ENCODE results near the gene MAP4K4.

Gene MAP4K4

GRCh38 chr2:101787097-101787496 lies 89.6 kb downstream of the MAP4K4 start:
- Histone ChIP-seq H3K9me3 (ENCODE audit: insufficient read depth, low read length) (no peaks in the 10 kb centered on the region), H3K27ac (ENCODE audit: low read depth, low read length) (no peak overlapping the region), H3K27me3 (ENCODE audit: low read length) (no peaks in the 10 kb centered on the region), H3K4me3 (ENCODE audit: insufficient read depth, low read length, poor library complexity, severe bottlenecking) (no peak overlapping the region), H3K79me2 (ENCODE audit: insufficient read depth, low read length) (peaks cover 93% of the 10 kb centered on the region), H3F3A (ENCODE audit: insufficient read depth) (no peaks in the 10 kb centered on the region), H2AFZ (ENCODE audit: low read depth, low read length, severe bottlenecking) (no peak overlapping the region), H3K9ac (ENCODE audit: low read length) (no peak overlapping the region), H3K4me2 (ENCODE audit: low read depth, low read length, poor library complexity, severe bottlenecking) (no peak overlapping the region), H3K36me3 (ENCODE audit: low read length) (peaks cover 6% of the 10 kb centered on the region; the same call in 1 of the 2 replicates), H3K9me2 (replicated peaks; ENCODE audit: insufficient read depth, low read length) (no peaks in the 10 kb centered on the region), H4K20me1 (ENCODE audit: low read depth, low read length) (peaks cover 25% of the 10 kb centered on the region; the same call in 1 of the 2 replicates)
- TF ChIP-seq EZH2phosphoT487 (conservative IDR thresholded peaks at IDR 0.05; ENCODE audit: low read length), result no peak
- TF ChIP-seq, protein P1, sequence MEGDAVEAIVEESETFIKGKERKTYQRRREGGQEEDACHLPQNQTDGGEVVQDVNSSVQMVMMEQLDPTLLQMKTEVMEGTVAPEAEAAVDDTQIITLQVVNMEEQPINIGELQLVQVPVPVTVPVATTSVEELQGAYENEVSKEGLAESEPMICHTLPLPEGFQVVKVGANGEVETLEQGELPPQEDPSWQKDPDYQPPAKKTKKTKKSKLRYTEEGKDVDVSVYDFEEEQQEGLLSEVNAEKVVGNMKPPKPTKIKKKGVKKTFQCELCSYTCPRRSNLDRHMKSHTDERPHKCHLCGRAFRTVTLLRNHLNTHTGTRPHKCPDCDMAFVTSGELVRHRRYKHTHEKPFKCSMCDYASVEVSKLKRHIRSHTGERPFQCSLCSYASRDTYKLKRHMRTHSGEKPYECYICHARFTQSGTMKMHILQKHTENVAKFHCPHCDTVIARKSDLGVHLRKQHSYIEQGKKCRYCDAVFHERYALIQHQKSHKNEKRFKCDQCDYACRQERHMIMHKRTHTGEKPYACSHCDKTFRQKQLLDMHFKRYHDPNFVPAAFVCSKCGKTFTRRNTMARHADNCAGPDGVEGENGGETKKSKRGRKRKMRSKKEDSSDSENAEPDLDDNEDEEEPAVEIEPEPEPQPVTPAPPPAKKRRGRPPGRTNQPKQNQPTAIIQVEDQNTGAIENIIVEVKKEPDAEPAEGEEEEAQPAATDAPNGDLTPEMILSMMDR (IDR thresholded peaks at IDR 0.05; ENCODE audit: insufficient read depth, low read length, poor library complexity, severe bottlenecking), result no peak

GRCh38 chr2:101788565-101788964 lies 91.1 kb downstream of the MAP4K4 start:
- Histone ChIP-seq H3K27ac (ENCODE audit: low read depth, low read length) (no peak overlapping the region), H3K4me2 (ENCODE audit: low read depth, low read length, poor library complexity, severe bottlenecking) (no peak overlapping the region)

DNA sequence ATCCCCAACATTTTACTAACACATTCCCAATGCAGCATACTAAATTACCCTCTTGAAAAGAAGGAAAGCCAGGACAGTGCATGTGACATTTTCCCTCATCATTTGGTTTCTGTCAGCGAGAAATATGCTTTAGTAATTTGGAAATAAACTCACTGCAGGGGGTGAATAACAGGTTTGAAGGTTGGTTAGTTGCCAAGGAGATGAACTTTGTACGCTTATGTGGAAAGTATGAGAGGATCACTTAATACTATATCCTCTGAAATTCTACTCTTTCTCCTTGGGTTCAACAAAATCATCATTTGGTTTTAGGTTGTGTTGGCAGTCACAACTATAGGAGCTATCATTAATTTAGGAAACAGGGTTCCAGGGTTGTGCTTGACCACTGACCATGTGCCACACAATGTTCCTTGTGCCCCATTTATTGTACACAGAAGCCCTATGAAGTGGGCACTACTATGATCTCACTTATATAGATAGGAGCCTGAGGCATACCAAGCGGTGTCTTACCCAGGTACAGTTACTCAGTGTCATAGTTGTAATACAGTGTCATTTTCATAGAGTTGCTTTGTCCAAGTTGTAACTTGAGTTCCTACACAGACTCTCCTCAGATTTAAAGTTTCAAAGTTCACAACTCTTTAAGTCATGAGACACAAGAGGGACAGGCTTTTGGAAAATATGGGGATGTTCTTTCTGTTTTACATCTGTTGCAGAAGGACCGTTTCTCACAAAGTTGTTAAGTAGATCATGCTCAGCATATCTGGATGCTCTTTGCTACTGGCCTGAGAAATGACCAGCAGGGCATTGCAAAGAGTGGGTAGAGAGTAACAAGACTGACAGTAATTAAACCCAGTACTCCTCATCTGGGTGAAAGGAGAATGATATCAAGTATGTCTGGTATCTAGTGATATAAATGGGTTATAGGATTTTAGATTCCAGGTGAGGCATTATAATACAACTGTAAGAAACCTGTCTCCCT lies 91.8 kb downstream of the MAP4K4 start:
- Histone ChIP-seq H4K20me1 (ENCODE audit: low read depth, low read length) (peaks cover 20% of the 10 kb centered on the region; the same call in 1 of the 2 replicates), H3K27me3 (ENCODE audit: low read length) (no peaks in the 10 kb centered on the region), H2AFZ (ENCODE audit: low read depth, low read length, severe bottlenecking) (no peak overlapping the region), H3K79me2 (ENCODE audit: insufficient read depth, low read length) (peaks cover 91% of the 10 kb centered on the region), H3K36me3 (ENCODE audit: low read length) (peaks cover 6% of the 10 kb centered on the region; the same call in 1 of the 2 replicates), H3F3A (ENCODE audit: insufficient read depth) (no peaks in the 10 kb centered on the region), H3K9ac (ENCODE audit: low read length) (no peak overlapping the region), H3K9me3 (ENCODE audit: insufficient read depth, low read length) (no peaks in the 10 kb centered on the region), H3K4me3 (ENCODE audit: insufficient read depth, low read length, poor library complexity, severe bottlenecking) (no peak overlapping the region), H3K9me2 (replicated peaks; ENCODE audit: insufficient read depth, low read length) (no peaks in the 10 kb centered on the region), H3K4me2 (ENCODE audit: low read depth, low read length, poor library complexity, severe bottlenecking) (no peak overlapping the region), H3K27ac (ENCODE audit: low read depth, low read length) (no peak overlapping the region)
- TF ChIP-seq EZH2phosphoT487 (conservative IDR thresholded peaks at IDR 0.05; ENCODE audit: low read length), result no peak
- TF ChIP-seq, protein P1 (IDR thresholded peaks at IDR 0.05; ENCODE audit: insufficient read depth, low read length, poor library complexity, severe bottlenecking), result no peak

More at GRCh38 chr2:101788565-101788964, 91.1 kb downstream of the MAP4K4 start:
- Histone ChIP-seq H3K9me2 (replicated peaks; ENCODE audit: insufficient read depth, low read length) (no peaks in the 10 kb centered on the region), H3K27me3 (ENCODE audit: low read length) (no peaks in the 10 kb centered on the region), H3K36me3 (ENCODE audit: low read length) (peaks cover 6% of the 10 kb centered on the region; the same call in 1 of the 2 replicates), H3K79me2 (ENCODE audit: insufficient read depth, low read length) (peaks cover 91% of the 10 kb centered on the region), H2AFZ (ENCODE audit: low read depth, low read length, severe bottlenecking) (no peak overlapping the region), H4K20me1 (ENCODE audit: low read depth, low read length) (peaks cover 22% of the 10 kb centered on the region; the same call in 1 of the 2 replicates), H3K4me3 (ENCODE audit: insufficient read depth, low read length, poor library complexity, severe bottlenecking) (no peak overlapping the region), H3K9ac (ENCODE audit: low read length) (no peak overlapping the region), H3K9me3 (ENCODE audit: insufficient read depth, low read length) (no peaks in the 10 kb centered on the region), H3F3A (ENCODE audit: insufficient read depth) (no peaks in the 10 kb centered on the region)
- TF ChIP-seq, protein P1 (IDR thresholded peaks at IDR 0.05; ENCODE audit: insufficient read depth, low read length, poor library complexity, severe bottlenecking), result no peak
- no peak for TF ChIP-seq EZH2phosphoT487 (conservative IDR thresholded peaks at IDR 0.05; ENCODE audit: low read length)
